ENCODE data around the gene FOSB.
"Not testable (repeated sequence)": the region's sequence is repeated elsewhere in the genome, so short reads cannot be mapped to it uniquely, and the experiment has no call there.

Gene FOSB

GRCh38 chr19:45506989-45507871 lies 39.4 kb downstream of the FOSB start, which contains the start of gene VASP:
Gene VASP (plus strand): TSS chr19:45507479. CDS start chr19:45507772, 293 bp downstream.
- DNase-seq = peak; percentile 82

GRCh38 chr19:45507872-45508416 lies 40.1 kb downstream of the FOSB start:
- DNase-seq = no peak

- DNase-seq = no peak
These were observed 40.6 kb downstream of the FOSB start for GRCh38 chr19:45508417-45508860.

- DNase-seq = no peak
These were observed 41.3 kb downstream of the FOSB start for GRCh38 chr19:45508861-45509691.

GRCh38 chr19:45509692-45510015 lies 41.9 kb downstream of the FOSB start:
- DNase-seq = no peak

GRCh38 chr19:45510352-45510751 lies 42.6 kb downstream of the FOSB start:
- not testable (repeated sequence) for DNase-seq

- DNase-seq = no peak
These were observed 43.3 kb downstream of the FOSB start for GRCh38 chr19:45511074-45511473.

- no peak for DNase-seq
These were observed 45.2 kb downstream of the FOSB start for GRCh38 chr19:45512881-45513483.

GRCh38 chr19:45514376-45515051 lies 46.7 kb downstream of the FOSB start:
- no peak for DNase-seq

- no peak for DNase-seq
These were observed 47.4 kb downstream of the FOSB start for GRCh38 chr19:45515081-45515624.

GRCh38 chr19:45515807-45516401 lies 48.1 kb downstream of the FOSB start:
- DNase-seq = no peak

- DNase-seq = no peak
These were observed 49.4 kb downstream of the FOSB start for GRCh38 chr19:45517238-45517637.

GRCh38 chr19:45517641-45518468 lies 50.1 kb downstream of the FOSB start:
- DNase-seq = no peak

GRCh38 chr19:45518469-45518826 lies 50.7 kb downstream of the FOSB start:
- DNase-seq = no peak

GRCh38 chr19:45522010-45522941 lies 54.5 kb downstream of the FOSB start:
- no peak for DNase-seq

- DNase-seq = no peak
These were observed 56.0 kb downstream of the FOSB start for GRCh38 chr19:45523642-45524256.

GRCh38 chr19:45524575-45525129 lies 56.9 kb downstream of the FOSB start:
- DNase-seq = no peak

Measured in activated gamma-delta T cell (primary cell).